Trophoblast cell (in vitro differentiated cells and primary cell): ENCODE results near the gene APOL1.
A peak's percentile ranks its signal among the peaks of the same experiment; 100 is the strongest.
"Not testable (repeated sequence)": the region's sequence is repeated elsewhere in the genome, so short reads cannot be mapped to it uniquely, and the experiment has no call there.

Experiments
- DNase-seq, 2 donors: peaks; one replicate each; pipeline ENCODE4 v3.0.0-alpha.2; 2016
- H2AFZ ChIP-seq: 2 replicates; pipeline ENCODE4 v1.6.1; 2013; ENCODE audit warnings: low read length, moderate library complexity, mild to moderate bottlenecking; ENCODE audit not compliant: insufficient read depth, poor library complexity
- H2AK5ac ChIP-seq: 2 replicates; pipeline ENCODE4 v1.6.1; 2013; ENCODE audit warnings: mild to moderate bottlenecking, low read length
- H2BK120ac ChIP-seq: 2 replicates; pipeline ENCODE4 v1.6.1; 2013; ENCODE audit warnings: low read length, mild to moderate bottlenecking, moderate library complexity; ENCODE audit not compliant: insufficient read depth, poor library complexity
- H2BK12ac ChIP-seq: 2 replicates; pipeline ENCODE4 v1.6.1; 2013; ENCODE audit warnings: mild to moderate bottlenecking, low read length, moderate library complexity
- H2BK5ac ChIP-seq: 2 replicates; pipeline ENCODE4 v1.6.1; 2013; ENCODE audit warnings: low read length, low read depth, moderate library complexity, mild to moderate bottlenecking; ENCODE audit not compliant: poor library complexity
- H3K14ac ChIP-seq: 2 replicates; pipeline ENCODE4 v1.6.1; 2013; ENCODE audit warnings: mild to moderate bottlenecking, low read length
- H3K18ac ChIP-seq: 2 replicates; pipeline ENCODE4 v1.6.1; 2013; ENCODE audit warnings: mild to moderate bottlenecking, low read length
- H3K23ac ChIP-seq: 2 replicates; pipeline ENCODE4 v1.6.1; 2013; ENCODE audit warnings: low read length
- H3K27ac ChIP-seq: 2 replicates; pipeline ENCODE4 v1.5.1; 2013; ENCODE audit warnings: low read depth, mild to moderate bottlenecking, inconsistent platforms, low read length, moderate library complexity
- H3K27me3 ChIP-seq: 2 replicates; pipeline ENCODE4 v1.6.1; 2013; ENCODE audit warnings: inconsistent platforms, mild to moderate bottlenecking, low read length, moderate library complexity; ENCODE audit not compliant: insufficient read depth
- H3K36me3 ChIP-seq, 2 experiments: 1 replicate in 1 of 2; 2 replicates in 1 of 2; pipeline ENCODE4 v1.6.1; 2013; ENCODE audit warnings: low read length in 2 of 2, mild to moderate bottlenecking in 2 of 2, moderate library complexity in 1 of 2; ENCODE audit not compliant: insufficient read depth in 2 of 2, control insufficient read depth in 1 of 2
- H3K4ac ChIP-seq: 2 replicates; pipeline ENCODE4 v1.6.1; 2013; ENCODE audit warnings: low read depth, mild to moderate bottlenecking, low read length, moderate library complexity
- H3K4me1 ChIP-seq, 2 experiments: 1 replicate in 1 of 2; 2 replicates in 1 of 2; pipeline ENCODE4 v1.6.1; 2013; ENCODE audit warnings: low read length in 2 of 2, mild to moderate bottlenecking in 2 of 2, moderate library complexity in 1 of 2; ENCODE audit not compliant: insufficient read depth in 2 of 2, control insufficient read depth in 1 of 2
- H3K4me2 ChIP-seq: 2 replicates; pipeline ENCODE4 v1.6.1; 2013; ENCODE audit warnings: inconsistent platforms, mild to moderate bottlenecking, low read length, moderate library complexity
- H3K4me3 ChIP-seq: 2 replicates; pipeline ENCODE4 v1.5.1; 2013; ENCODE audit warnings: mild to moderate bottlenecking, low read depth, low read length, inconsistent platforms
- H3K79me1 ChIP-seq: one replicate; pipeline ENCODE4 v1.6.1; 2013; ENCODE audit warnings: low read length
- H3K79me2 ChIP-seq: 2 replicates; pipeline ENCODE4 v1.6.1; 2013; ENCODE audit warnings: low read length, mild to moderate bottlenecking; ENCODE audit not compliant: control insufficient read depth, insufficient read depth, poor library complexity
- H3K9ac ChIP-seq: 2 replicates; pipeline ENCODE4 v1.6.1; 2013; ENCODE audit warnings: mild to moderate bottlenecking, low read length
- H3K9me3 ChIP-seq: 2 replicates; pipeline ENCODE4 v1.6.1; 2013; ENCODE audit warnings: low read depth, mild to moderate bottlenecking, control low read depth, inconsistent platforms, low read length; ENCODE audit not compliant: insufficient read depth
- H4K12ac ChIP-seq: 2 replicates; pipeline ENCODE4 v1.6.1; 2013; ENCODE audit warnings: low read depth, mild to moderate bottlenecking, low read length, moderate library complexity
- H4K8ac ChIP-seq: 2 replicates; pipeline ENCODE4 v1.6.1; 2013; ENCODE audit warnings: low read depth, mild to moderate bottlenecking, low read length, moderate library complexity
- H4K91ac ChIP-seq: one replicate; pipeline ENCODE4 v1.6.1; 2013; ENCODE audit warnings: low read depth, mild to moderate bottlenecking, low read length, moderate library complexity
- WGBS: extraction: QIAGEN DNeasy Blood & Tissue Kit; methylation state at CpG from one replicate; pipeline ENCODE4 v1.1.7; 2013; ENCODE audit warnings: missing lambda C conversion rate; ENCODE audit not compliant: insufficient read length, insufficient coverage; ENCODE audit errors: extremely low coverage; 5-methylcytosine and 5-hydroxymethylcytosine counted together

The APOL1 gene

DNA sequence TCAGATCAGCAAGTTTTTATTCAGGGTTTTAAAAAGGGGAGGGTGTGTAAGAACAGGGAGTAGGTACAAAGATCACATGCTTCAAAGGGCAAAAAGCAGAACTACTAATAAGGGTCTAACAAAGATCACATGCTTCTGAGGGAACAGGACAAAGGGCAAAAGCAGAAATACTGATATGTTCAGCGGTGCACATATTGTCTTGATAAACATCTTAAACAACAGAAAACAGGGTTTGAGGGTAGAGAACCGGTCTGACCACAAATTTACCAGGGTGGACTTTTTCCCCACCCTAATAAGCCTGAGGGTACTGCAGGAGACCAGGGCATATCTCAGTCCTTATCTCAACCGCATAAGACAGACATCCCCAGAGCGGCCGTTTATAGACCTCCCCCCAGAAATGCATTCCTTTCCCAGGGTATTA lies 43.4 kb upstream of the APOL1 start:
- H2AFZ ChIP-seq, H3K4me3 ChIP-seq, H2BK12ac ChIP-seq, H3K4ac ChIP-seq, H2AK5ac ChIP-seq, H2BK5ac ChIP-seq, H3K14ac ChIP-seq, H3K4me1 ChIP-seq, H4K12ac ChIP-seq, H3K79me2 ChIP-seq, H3K36me3 ChIP-seq, H3K18ac ChIP-seq, H3K9me3 ChIP-seq, H4K91ac ChIP-seq, H3K23ac ChIP-seq, H2BK120ac ChIP-seq, H3K79me1 ChIP-seq, H3K27me3 ChIP-seq, H3K27ac ChIP-seq, H3K9ac ChIP-seq, H4K8ac ChIP-seq, H3K4me2 ChIP-seq: not testable (repeated sequence)
- WGBS = no CpG with 5 or more reads among the region's 5 CpGs
- DNase-seq = peak; percentile 79 to 91

DNA sequence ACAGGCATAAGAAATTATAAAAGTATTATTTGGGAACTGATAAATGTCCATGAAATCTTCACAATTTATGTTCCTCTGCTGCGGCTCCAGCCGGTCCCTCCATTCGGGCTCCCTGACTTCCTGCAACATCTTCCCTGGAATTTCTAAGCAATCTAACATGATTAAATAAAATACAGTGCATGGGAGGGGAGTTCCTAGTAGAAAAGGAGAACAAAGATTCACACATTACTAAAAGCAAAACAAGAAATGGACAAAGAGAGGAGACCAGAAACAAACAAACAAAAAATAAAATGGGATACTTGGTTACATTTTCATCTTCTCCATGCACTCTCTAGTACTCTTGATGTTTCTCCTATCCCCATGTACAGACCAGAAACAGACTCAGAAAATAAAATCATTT lies 42.7 kb upstream of the APOL1 start:
- H3K9ac ChIP-seq = no peak overlapping the region
- H3K27ac ChIP-seq = no peak overlapping the region
- no peak overlapping the region for H2BK120ac ChIP-seq
- H3K18ac ChIP-seq = no peak overlapping the region
- H2BK12ac ChIP-seq = no peak overlapping the region
- H3K4ac ChIP-seq = no peak overlapping the region
- H3K23ac ChIP-seq = no peak overlapping the region
- H3K9me3 ChIP-seq = peaks cover 3% of the 10 kb centered on the region
- no peak overlapping the region for H3K14ac ChIP-seq
- no peak overlapping the region for H3K4me3 ChIP-seq
- H3K27me3 ChIP-seq = no peaks in the 10 kb centered on the region
- no CpG with 5 or more reads among the region's 3 CpGs for WGBS
- no peak overlapping the region for H4K12ac ChIP-seq
- H3K36me3 ChIP-seq = no peaks in the 10 kb centered on the region
- H4K91ac ChIP-seq = no peak overlapping the region
- no peaks in the 10 kb centered on the region for H3K4me1 ChIP-seq
- no peaks in the 10 kb centered on the region for H3K79me2 ChIP-seq
- H2AK5ac ChIP-seq = no peak overlapping the region
- no peak for DNase-seq
- no peak overlapping the region for H4K8ac ChIP-seq
- H2BK5ac ChIP-seq = no peak overlapping the region
- H2AFZ ChIP-seq = no peak overlapping the region
- no peak overlapping the region for H3K4me2 ChIP-seq
- no peaks in the 10 kb centered on the region for H3K79me1 ChIP-seq

DNA sequence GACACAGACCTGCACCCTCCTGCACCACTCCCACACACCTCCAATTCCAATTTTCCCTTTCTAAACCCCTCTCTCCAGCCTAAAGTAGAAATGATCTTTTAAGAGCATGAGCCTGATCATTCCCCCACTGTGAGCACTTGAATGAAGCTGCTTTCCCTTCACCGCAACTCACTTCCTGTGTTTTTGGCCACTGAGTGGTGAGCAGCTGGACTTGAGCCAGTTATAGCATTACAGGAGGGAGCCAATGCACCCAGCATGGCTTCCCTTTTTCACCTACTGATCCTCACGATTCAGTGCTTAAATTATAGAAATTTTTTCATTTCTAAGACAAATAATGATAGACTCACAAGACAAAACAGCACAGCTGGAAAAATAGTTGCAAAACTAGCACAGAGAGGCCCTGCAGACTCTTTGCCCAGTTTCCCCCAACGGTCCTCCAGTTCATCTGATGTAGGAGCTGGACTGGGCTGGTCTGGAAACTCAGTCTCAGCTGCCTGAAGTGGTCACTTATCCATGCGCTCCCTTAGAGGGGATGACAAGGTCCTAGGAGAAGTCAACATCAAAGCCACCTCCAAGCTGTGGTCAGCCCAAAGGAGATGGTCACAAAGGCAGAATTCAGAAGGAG lies 41.6 kb upstream of the APOL1 start:
- Histone ChIP-seq H2AK5ac (no peak overlapping the region), H2BK120ac (no peak overlapping the region), H4K8ac (no peak overlapping the region), H4K91ac (no peak overlapping the region), H3K36me3 (no peaks in the 10 kb centered on the region), H3K79me1 (no peaks in the 10 kb centered on the region), H3K23ac (no peak overlapping the region), H2BK12ac (no peak overlapping the region), H2AFZ (no peak overlapping the region), H3K4me3 (no peak overlapping the region), H3K27ac (no peak overlapping the region), H2BK5ac (no peak overlapping the region), H3K9ac (no peak overlapping the region), H3K14ac (no peak overlapping the region), H3K79me2 (no peaks in the 10 kb centered on the region), H3K27me3 (no peaks in the 10 kb centered on the region), H3K4ac (no peak overlapping the region), H3K9me3 (peaks cover 3% of the 10 kb centered on the region), H3K18ac (no peak overlapping the region), H4K12ac (no peak overlapping the region), H3K4me1 (no peaks in the 10 kb centered on the region), H3K4me2 (no peak overlapping the region)
- no peak for DNase-seq
- WGBS = no CpG with 5 or more reads among the region's 4 CpGs

DNA sequence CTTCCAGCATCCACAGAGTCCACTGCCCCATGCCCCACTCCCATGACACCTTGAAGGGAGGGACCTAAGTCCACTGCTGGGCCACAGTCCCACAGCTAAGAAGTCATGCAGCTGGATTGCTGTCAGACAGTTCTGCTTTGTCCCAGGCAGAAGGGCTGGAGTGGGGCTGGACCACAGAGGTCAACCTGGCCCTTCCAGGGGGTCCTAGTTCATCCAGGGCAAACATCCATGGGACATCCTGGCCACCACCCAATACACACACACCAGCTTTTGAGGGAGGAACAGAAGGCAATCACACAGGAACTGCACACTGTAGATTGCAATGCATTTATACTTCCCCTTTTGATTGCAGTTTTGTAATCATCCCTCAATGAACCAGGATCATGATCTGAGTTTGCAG lies 40.0 kb upstream of the APOL1 start:
- Histone ChIP-seq H3K4ac (no peak overlapping the region), H3K27me3 (no peaks in the 10 kb centered on the region), H2AK5ac (no peak overlapping the region), H3K9me3 (peaks cover 3% of the 10 kb centered on the region), H2BK5ac (no peak overlapping the region), H3K4me1 (no peaks in the 10 kb centered on the region), H3K23ac (no peak overlapping the region), H3K79me1 (no peaks in the 10 kb centered on the region), H2BK120ac (no peak overlapping the region), H2BK12ac (no peak overlapping the region), H3K9ac (no peak overlapping the region), H4K12ac (no peak overlapping the region), H3K27ac (no peak overlapping the region), H3K14ac (no peak overlapping the region), H2AFZ (no peak overlapping the region), H3K36me3 (no peaks in the 10 kb centered on the region), H3K4me3 (no peak overlapping the region), H3K4me2 (no peak overlapping the region), H3K79me2 (no peaks in the 10 kb centered on the region), H4K8ac (no peak overlapping the region), H3K18ac (no peak overlapping the region), H4K91ac (no peak overlapping the region)
- no peak for DNase-seq
